ENCODE results near the gene CACNB3. TPM values are rescaled to one million over a fixed set of nuclear protein-coding genes. Genes with fewer than 3 reads are reported as not detected.

Gene CACNB3
- total and polyA plus RNA-seq, 2 donors = 8.3 to 10.4 TPM

GRCh38 chr12:48800457-48800856, 17.8 kb upstream of the CACNB3 start:
- DNase-seq (ENCODE audit: low read depth in 6 of 9, low spot score in 9 of 9) = no peak
- Histone ChIP-seq H3K36me3 (ENCODE audit: control insufficient read depth in 2 of 2, insufficient read depth in 2 of 2, low read length in 1 of 2) (no peaks in the 10 kb centered on the region), H3K4me3 (ENCODE audit: low read length in 2 of 2) (no peak overlapping the region), H3K4me1 (ENCODE audit: control insufficient read depth in 2 of 2, insufficient read depth in 2 of 2, low read length in 2 of 2) (peaks cover 0 to 2% of the 10 kb centered on the region in 2 donors), H3K9me3 (ENCODE audit: control insufficient read depth in 2 of 2, insufficient read depth in 1 of 2, low read length in 1 of 2) (no peaks in the 10 kb centered on the region), H3K27ac (ENCODE audit: low read depth in 1 of 2, low read length in 1 of 2) (no peak overlapping the region), H3K27me3 (ENCODE audit: control insufficient read depth in 2 of 2, insufficient read depth in 1 of 2, low read length in 1 of 2) (peaks cover 0 to 13% of the 10 kb centered on the region in 2 donors)
- 96% methylated on average over 14 of the region's 14 CpGs for WGBS

- H3K9me3 ChIP-seq (ENCODE audit: control insufficient read depth in 2 of 2, insufficient read depth in 1 of 2, low read length in 1 of 2) = no peaks in the 10 kb centered on the region
- no peaks in the 10 kb centered on the region for H3K4me1 ChIP-seq (ENCODE audit: control insufficient read depth in 2 of 2, insufficient read depth in 2 of 2, low read length in 2 of 2)
- H3K27ac ChIP-seq (ENCODE audit: low read depth in 1 of 2, low read length in 1 of 2) = no peak overlapping the region
- no peaks in the 10 kb centered on the region for H3K36me3 ChIP-seq (ENCODE audit: control insufficient read depth in 2 of 2, insufficient read depth in 2 of 2, low read length in 1 of 2)
- peaks cover 0 to 12% of the 10 kb centered on the region in 2 donors for H3K27me3 ChIP-seq (ENCODE audit: control insufficient read depth in 2 of 2, insufficient read depth in 1 of 2, low read length in 1 of 2)
- WGBS = 89% methylated on average over 14 of the region's 14 CpGs
- no peak overlapping the region for H3K4me3 ChIP-seq (ENCODE audit: low read length in 2 of 2)
- no peak for DNase-seq (ENCODE audit: low read depth in 6 of 9, low spot score in 9 of 9)
Measured at GRCh38 chr12:48800971-48801370, 17.3 kb upstream of the CACNB3 start.

DNA sequence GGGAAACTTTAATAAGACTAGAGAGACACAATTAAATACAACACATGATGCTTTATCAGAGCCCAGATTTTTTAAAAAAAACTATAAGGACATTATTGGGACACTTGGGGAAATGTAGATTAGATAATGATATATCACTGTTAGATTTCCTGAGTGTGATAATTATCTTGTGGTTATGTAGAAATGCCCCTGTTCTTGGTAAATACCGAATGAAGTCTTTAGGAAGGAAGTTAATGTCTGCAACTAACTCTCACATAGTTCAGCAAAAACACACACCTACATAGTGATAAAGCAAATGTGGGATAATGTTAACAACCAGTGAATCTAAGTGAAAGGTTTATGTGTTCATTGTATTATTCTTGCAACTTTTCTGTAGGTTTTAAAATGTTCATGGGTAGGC, 14.6 kb upstream of the CACNB3 start:
- no peak for DNase-seq (ENCODE audit: low read depth in 6 of 9, low spot score in 9 of 9)
- Histone ChIP-seq H3K27me3 (ENCODE audit: control insufficient read depth in 2 of 2, insufficient read depth in 1 of 2, low read length in 1 of 2) (peaks cover 0 to 11% of the 10 kb centered on the region in 2 donors), H3K9me3 (ENCODE audit: control insufficient read depth in 2 of 2, insufficient read depth in 1 of 2, low read length in 1 of 2) (no peaks in the 10 kb centered on the region), H3K27ac (ENCODE audit: low read depth in 1 of 2, low read length in 1 of 2) (no peak overlapping the region), H3K4me3 (ENCODE audit: low read length in 2 of 2) (no peak overlapping the region), H3K36me3 (ENCODE audit: control insufficient read depth in 2 of 2, insufficient read depth in 2 of 2, low read length in 1 of 2) (no peaks in the 10 kb centered on the region), H3K4me1 (ENCODE audit: control insufficient read depth in 2 of 2, insufficient read depth in 2 of 2, low read length in 2 of 2) (no peaks in the 10 kb centered on the region)
- WGBS = 3% methylated on average over 1 of the region's 1 CpG

- DNase-seq (ENCODE audit: low read depth in 6 of 9, low spot score in 9 of 9) = no peak
- Histone ChIP-seq H3K27ac (ENCODE audit: low read depth in 1 of 2, low read length in 1 of 2) (no peak overlapping the region), H3K4me3 (ENCODE audit: low read length in 2 of 2) (no peak overlapping the region), H3K4me1 (ENCODE audit: control insufficient read depth in 2 of 2, insufficient read depth in 2 of 2, low read length in 2 of 2) (no peaks in the 10 kb centered on the region), H3K27me3 (ENCODE audit: control insufficient read depth in 2 of 2, insufficient read depth in 1 of 2, low read length in 1 of 2) (peaks cover 0 to 6% of the 10 kb centered on the region in 2 donors), H3K36me3 (ENCODE audit: control insufficient read depth in 2 of 2, insufficient read depth in 2 of 2, low read length in 1 of 2) (no peaks in the 10 kb centered on the region), H3K9me3 (ENCODE audit: control insufficient read depth in 2 of 2, insufficient read depth in 1 of 2, low read length in 1 of 2) (no peaks in the 10 kb centered on the region)
- 94% methylated on average over 3 of the region's 3 CpGs for whole genome bisulfite sequencing
Measured at GRCh38 chr12:48807981-48808380, 10.3 kb upstream of the CACNB3 start.

GRCh38 chr12:48810903-48811431, 7.3 kb upstream of the CACNB3 start:
- DNase-seq (ENCODE audit: low read depth in 6 of 9, low spot score in 9 of 9) = no peak
- Histone ChIP-seq H3K4me1 (ENCODE audit: control insufficient read depth in 2 of 2, insufficient read depth in 2 of 2, low read length in 2 of 2) (peaks cover 2 to 14% of the 10 kb centered on the region in 2 donors), H3K27me3 (ENCODE audit: control insufficient read depth in 2 of 2, insufficient read depth in 1 of 2, low read length in 1 of 2) (peaks cover 0 to 31% of the 10 kb centered on the region in 2 donors), H3K4me3 (ENCODE audit: low read length in 2 of 2) (no peak overlapping the region), H3K9me3 (ENCODE audit: control insufficient read depth in 2 of 2, insufficient read depth in 1 of 2, low read length in 1 of 2) (no peaks in the 10 kb centered on the region), H3K36me3 (ENCODE audit: control insufficient read depth in 2 of 2, insufficient read depth in 2 of 2, low read length in 1 of 2) (no peaks in the 10 kb centered on the region), H3K27ac (ENCODE audit: low read depth in 1 of 2, low read length in 1 of 2) (no peak overlapping the region)
- 89% methylated on average over 5 of the region's 5 CpGs for WGBS

- Histone ChIP-seq H3K27ac (ENCODE audit: low read depth in 1 of 2, low read length in 1 of 2) (no peak overlapping the region), H3K4me1 (ENCODE audit: control insufficient read depth in 2 of 2, insufficient read depth in 2 of 2, low read length in 2 of 2) (peaks cover 5 to 20% of the 10 kb centered on the region in 2 donors)
- WGBS = 96% methylated on average over 5 of the region's 5 CpGs
Measured at GRCh38 chr12:48811437-48812090, 6.7 kb upstream of the CACNB3 start.

GRCh38 chr12:48812389-48812788, 5.9 kb upstream of the CACNB3 start:
- H3K4me1 ChIP-seq (ENCODE audit: control insufficient read depth in 2 of 2, insufficient read depth in 2 of 2, low read length in 2 of 2) = peaks cover 6 to 29% of the 10 kb centered on the region in 2 donors
- no peaks in the 10 kb centered on the region for H3K36me3 ChIP-seq (ENCODE audit: control insufficient read depth in 2 of 2, insufficient read depth in 2 of 2, low read length in 1 of 2)
- H3K27ac ChIP-seq (ENCODE audit: low read depth in 1 of 2, low read length in 1 of 2) = no peak overlapping the region
- H3K9me3 ChIP-seq (ENCODE audit: control insufficient read depth in 2 of 2, insufficient read depth in 1 of 2, low read length in 1 of 2) = no peaks in the 10 kb centered on the region
- H3K27me3 ChIP-seq (ENCODE audit: control insufficient read depth in 2 of 2, insufficient read depth in 1 of 2, low read length in 1 of 2) = peaks cover 0 to 45% of the 10 kb centered on the region in 2 donors
- no peak overlapping the region for H3K4me3 ChIP-seq (ENCODE audit: low read length in 2 of 2)
- 93% methylated on average over 2 of the region's 2 CpGs for WGBS
- no peak for DNase-seq (ENCODE audit: low read depth in 6 of 9, low spot score in 9 of 9)

More at GRCh38 chr12:48811437-48812090, 6.7 kb upstream of the CACNB3 start:
- Histone ChIP-seq H3K9me3 (ENCODE audit: control insufficient read depth in 2 of 2, insufficient read depth in 1 of 2, low read length in 1 of 2) (no peaks in the 10 kb centered on the region), H3K27me3 (ENCODE audit: control insufficient read depth in 2 of 2, insufficient read depth in 1 of 2, low read length in 1 of 2) (peaks cover 0 to 37% of the 10 kb centered on the region in 2 donors), H3K36me3 (ENCODE audit: control insufficient read depth in 2 of 2, insufficient read depth in 2 of 2, low read length in 1 of 2) (no peaks in the 10 kb centered on the region), H3K4me3 (ENCODE audit: low read length in 2 of 2) (no peak overlapping the region)
- DNase-seq (ENCODE audit: low read depth in 6 of 9, low spot score in 9 of 9) = no peak

- H3K4me1 ChIP-seq (ENCODE audit: control insufficient read depth in 2 of 2, insufficient read depth in 2 of 2, low read length in 2 of 2) = peaks cover 11 to 37% of the 10 kb centered on the region in 2 donors
- peaks cover 0 to 52% of the 10 kb centered on the region in 2 donors for H3K27me3 ChIP-seq (ENCODE audit: control insufficient read depth in 2 of 2, insufficient read depth in 1 of 2, low read length in 1 of 2)
- H3K36me3 ChIP-seq (ENCODE audit: control insufficient read depth in 2 of 2, insufficient read depth in 2 of 2, low read length in 1 of 2) = no peaks in the 10 kb centered on the region
- no peak overlapping the region for H3K27ac ChIP-seq (ENCODE audit: low read depth in 1 of 2, low read length in 1 of 2)
- peak overlapping the region in 1 of 2 donors; percentile 58 for H3K4me3 ChIP-seq (ENCODE audit: low read length in 2 of 2)
- WGBS = 42% methylated on average over 18 of the region's 18 CpGs
- DNase-seq (ENCODE audit: low read depth in 6 of 9, low spot score in 9 of 9) = no peak
- H3K9me3 ChIP-seq (ENCODE audit: control insufficient read depth in 2 of 2, insufficient read depth in 1 of 2, low read length in 1 of 2) = no peaks in the 10 kb centered on the region
Measured at GRCh38 chr12:48813465-48814261, 4.6 kb upstream of the CACNB3 start.

Data from thymus (tissue), 11 donors.